HG03558 (cell line): ENCODE results near the gene RABEP2.
"Not testable (repeated sequence)": the region's sequence is repeated elsewhere in the genome, so short reads cannot be mapped to it uniquely, and the experiment has no call there.

Experiments
- ATAC-seq: cut with Tn5 transposase; IDR thresholded peaks from one replicate; pipeline ENCODE4 v1.9.1; 2021; ENCODE audit warnings: moderate number of reproducible peaks; ENCODE audit not compliant: unreplicated experiment; ENCODE audit errors: extremely low read depth

The RABEP2 gene

DNA sequence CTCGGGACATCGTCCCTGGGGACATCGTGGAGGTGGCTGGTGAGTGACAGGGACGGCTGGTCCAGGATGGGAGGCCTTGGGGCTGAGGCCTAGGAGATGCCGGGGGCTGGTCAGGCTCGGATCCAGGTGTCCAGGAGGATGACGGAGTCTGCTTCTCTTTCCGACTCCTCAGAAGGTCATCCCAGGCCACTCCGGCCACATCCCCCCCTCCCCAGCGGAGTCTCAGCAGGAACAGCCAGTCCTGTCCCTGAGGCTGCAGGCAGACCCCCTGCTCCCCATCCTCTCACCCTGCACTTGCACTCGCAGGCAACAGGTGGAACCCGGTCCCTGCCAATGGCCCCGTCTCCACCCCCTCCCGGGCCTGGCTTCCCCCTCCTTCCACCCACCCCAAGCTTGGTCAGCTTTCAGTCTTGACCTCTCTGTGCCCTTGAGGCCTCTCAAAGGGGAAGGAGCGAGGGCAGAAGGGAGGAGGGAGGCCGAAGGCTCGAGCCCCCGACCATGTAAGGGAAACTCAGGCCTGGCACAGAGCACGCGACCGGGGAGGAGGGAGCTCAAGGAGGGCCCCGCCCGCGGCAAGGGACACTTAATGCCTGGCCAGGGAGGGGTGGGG, 42.4 kb downstream of the RABEP2 start:
- ATAC-seq: no peak

DNA sequence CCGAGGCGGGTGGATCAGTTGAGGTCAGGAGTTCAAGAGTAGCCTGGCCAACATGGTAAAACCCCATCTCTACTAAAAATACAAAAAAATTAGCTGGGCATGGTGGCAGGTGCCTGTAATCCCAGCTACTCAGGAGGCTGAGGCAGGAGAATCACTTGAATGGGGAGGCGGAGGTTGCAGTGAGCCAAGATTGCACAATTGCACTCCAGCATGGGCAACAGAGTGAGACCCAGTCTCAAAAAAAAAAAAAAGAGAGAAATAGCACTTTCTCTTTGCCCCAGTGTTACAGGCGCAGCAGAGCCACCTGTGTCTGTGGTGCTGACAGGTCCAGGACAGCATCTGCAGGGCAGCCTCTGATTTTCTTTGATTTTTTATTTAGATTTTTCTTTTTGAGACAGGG, 43.5 kb downstream of the RABEP2 start:
- ATAC-seq: not testable (repeated sequence)

DNA sequence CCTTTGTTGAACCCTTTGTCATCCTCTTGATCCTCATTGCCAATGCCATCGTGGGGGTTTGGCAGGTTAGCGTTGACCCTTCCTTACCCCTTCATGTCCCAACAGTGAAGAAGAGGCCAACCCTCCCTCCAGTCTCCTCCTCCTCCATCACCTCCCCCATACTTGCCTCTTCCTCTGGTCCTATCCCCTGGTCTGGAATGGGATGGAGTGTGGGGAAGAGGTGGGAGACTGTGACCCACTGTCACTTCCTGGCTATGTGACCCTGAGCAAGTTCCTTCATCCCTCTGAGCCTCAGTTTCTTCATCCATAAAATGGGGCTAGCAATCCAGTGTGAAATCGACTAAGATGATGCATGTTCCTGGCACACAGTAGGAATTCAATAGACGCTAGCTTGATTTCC, 44.1 kb downstream of the RABEP2 start:
- no peak for ATAC-seq

DNA sequence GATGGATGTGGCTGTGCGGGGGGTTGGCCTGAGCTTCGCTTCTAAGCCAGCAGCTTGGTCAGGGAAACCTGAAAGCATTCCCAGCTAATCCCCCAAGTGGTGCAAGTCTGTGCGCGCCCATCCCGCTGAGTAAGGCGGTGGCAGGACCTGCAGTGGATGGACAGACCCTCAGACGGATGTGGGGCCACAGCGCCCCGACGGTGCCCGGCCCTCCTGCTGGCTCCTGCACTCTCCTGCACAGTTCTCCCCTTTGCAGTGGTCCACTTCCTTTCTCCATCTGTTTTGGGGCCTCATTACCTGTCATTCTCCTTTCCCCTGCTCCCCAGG, 44.5 kb downstream of the RABEP2 start:
- ATAC-seq: no peak

DNA sequence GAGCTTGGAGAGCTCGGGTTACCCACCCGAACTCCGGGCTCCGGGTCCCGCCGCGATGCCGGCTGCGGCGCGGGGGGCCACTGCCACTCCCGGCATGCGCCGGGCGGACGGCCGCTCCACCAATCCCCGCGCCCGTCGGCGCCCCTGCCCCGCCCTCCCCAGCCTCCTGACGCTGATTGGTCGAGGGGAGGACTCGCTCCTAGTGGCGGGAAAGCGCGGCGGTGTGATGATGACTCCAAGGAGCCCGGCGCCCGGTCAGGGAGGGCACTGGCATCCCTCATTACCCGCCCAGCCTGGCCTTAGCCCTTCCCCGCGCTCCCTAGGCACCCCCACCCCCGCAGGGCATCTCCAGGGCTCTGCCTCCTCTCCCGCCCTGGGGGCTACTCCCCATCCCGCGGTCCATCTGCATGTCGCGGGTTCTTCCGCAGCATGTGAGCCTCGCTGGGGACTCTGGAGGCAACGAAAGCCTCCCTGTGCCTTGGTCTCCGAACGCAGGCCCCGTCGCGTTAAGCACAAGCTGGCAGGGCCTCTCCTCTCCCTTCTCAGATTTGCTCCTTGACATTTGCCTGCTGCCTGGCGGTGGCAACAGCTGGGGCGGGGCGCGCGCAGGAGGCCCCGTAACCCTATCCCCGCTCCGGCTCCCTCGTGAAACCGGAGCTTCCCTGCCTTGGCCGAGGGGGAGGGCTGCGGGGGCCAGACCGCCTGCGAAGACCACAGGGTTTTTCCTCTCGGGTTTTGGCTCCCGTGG, 45.0 kb downstream of the RABEP2 start:
- ATAC-seq: no peak

DNA sequence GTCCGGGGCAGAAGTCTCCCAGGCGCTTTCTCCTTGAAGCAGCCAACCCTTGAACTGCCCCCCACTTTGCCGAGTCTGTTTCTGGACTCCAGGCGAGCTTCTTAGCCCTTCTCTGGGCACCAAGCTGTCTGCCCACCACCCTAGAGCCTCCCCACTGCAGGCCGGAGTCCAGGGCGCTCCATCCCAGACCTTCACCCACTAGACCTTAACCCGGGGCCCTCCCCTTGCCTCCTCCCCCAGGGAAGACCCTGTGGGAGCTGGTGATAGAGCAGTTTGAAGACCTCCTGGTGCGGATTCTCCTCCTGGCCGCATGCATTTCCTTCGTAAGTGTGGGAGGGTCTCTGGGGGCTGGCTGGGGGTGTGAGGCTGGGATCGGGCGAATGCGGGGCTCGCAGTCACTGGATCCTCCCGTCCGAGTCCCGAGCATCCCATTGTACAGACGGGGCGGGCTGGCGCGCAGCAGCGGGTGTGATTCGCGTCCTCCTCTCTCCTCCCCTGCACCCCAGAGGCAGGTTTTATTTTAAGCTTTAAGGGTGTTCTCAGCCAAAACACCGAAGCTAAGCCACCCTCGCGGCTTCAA, 45.7 kb downstream of the RABEP2 start:
- ATAC-seq: no peak

DNA sequence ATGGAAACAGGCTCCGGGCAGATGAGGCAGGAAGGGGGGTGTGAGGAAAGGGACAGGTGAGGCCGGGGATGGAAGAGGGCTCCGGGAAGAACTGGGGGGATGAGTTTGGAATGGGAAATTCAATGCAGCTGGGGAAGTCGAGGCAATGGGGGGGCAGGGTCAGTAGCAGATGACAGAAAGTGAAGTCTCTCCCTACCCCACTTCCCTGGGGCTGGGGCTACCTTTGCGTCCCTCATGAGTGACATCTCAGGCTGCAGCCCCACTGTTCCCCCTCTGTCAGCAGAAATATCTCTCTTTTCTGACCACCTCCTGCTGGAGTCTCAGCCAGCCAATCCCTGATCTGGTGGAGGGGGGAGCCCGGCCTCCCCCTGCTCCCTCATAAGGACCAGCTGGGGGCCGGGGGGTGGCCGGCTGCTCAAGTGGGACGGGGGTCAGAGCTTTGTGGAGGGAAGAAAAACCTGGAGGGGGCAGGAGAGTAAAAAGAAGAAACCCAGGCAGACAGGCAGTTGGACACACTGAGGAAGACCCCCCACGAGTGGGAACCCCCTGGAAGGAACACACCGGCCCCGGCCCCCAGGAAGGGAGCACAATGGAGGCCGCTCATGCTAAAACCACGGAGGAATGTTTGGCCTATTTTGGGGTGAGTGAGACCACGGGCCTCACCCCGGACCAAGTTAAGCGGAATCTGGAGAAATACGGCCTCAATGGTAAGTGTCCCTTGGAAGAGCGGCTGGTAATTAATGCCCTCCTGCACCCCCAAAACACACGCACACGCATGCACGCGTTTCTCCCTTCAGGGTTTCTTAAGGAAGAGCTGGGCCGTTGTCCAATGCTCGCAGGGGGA, 46.7 kb downstream of the RABEP2 start, which contains the start of gene ATP2A1:
ATP2A1 (plus strand) TSS at position 406 of the 844 bp plus-strand sequence; CDS start at position 590, 184 bp downstream.
- ATAC-seq: no peak

DNA sequence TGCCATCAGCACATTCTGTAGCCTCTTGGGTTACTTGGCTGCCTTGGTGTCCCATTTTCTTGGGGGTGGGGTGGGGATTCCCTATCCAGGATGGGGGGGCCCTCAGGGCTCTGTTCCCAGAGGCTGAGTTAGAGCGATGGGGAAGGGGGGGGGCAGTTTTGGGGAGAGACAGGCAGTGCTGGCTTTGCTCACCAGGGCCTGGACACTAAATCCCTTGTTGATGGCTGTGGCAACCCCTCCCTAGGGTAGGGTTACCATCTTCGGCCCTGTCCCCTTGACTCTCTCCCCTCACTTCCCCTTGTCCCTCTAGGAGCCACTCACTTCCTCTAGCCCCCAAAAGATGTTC, 47.4 kb downstream of the RABEP2 start:
- no peak for ATAC-seq

DNA sequence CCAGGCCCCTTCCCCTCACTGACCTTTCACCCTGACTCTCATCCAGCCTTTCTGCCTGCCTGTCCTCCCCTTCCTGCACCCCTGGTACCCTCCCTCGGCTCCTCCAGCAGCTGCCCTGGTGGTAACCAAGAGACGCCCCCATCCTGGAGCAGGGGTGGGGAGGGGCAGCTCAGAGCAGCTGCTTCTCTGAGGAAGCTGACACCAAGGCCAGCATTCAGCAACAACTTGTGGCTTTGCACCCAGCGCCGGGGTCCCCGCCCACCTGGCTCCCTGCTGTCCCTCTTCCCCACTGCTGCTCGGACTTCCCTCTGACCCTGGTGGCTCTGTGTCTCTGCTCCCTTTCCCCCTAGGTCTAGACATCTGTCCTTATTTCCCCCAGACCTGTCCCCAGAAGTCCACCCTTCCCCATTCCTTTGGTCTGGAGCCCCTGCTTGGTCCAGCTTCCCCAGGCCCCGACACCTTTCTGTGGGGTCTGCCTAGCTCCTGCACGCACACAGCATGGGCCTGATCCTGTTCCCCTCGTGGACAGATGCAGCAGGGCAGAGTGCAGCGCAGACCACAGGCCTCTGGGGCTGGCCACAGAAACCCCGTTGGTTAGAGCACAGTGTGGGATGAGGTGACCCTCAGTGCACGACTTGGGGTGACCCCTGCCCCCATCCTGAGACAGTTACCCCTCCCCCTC, 47.9 kb downstream of the RABEP2 start:
- ATAC-seq: no peak

DNA sequence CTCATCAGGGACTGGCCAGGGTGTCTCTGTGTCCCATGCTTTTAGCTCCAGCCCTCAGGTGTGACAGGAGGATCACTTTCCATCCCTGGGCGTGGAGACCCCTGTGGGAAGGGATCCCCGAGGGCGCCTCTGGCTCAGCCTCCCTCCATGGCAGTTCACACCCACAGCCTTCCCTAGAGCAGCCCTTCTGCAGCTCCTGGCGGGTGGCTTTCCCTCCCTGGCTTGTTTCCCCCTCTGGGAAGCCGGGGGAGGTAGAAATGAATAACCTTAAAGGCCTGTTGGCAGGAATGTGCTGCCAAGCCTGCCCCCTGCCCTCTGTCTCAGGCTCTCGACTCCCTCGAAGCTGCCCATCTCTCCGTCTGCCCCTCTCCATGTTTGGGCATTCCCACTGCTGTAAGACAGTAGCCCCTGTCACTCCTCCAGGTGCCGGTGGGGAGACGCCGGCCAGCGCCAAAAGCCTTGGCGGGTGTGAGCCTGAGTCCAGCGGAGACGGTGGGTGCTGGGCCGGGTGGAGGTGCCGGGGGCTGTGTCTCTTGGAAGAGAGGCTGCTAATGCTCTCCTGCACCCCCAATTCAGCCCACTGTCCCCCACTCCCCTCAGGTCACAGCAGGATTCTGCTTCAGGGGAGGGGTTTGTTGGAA, 48.9 kb downstream of the RABEP2 start:
- no peak for ATAC-seq

DNA sequence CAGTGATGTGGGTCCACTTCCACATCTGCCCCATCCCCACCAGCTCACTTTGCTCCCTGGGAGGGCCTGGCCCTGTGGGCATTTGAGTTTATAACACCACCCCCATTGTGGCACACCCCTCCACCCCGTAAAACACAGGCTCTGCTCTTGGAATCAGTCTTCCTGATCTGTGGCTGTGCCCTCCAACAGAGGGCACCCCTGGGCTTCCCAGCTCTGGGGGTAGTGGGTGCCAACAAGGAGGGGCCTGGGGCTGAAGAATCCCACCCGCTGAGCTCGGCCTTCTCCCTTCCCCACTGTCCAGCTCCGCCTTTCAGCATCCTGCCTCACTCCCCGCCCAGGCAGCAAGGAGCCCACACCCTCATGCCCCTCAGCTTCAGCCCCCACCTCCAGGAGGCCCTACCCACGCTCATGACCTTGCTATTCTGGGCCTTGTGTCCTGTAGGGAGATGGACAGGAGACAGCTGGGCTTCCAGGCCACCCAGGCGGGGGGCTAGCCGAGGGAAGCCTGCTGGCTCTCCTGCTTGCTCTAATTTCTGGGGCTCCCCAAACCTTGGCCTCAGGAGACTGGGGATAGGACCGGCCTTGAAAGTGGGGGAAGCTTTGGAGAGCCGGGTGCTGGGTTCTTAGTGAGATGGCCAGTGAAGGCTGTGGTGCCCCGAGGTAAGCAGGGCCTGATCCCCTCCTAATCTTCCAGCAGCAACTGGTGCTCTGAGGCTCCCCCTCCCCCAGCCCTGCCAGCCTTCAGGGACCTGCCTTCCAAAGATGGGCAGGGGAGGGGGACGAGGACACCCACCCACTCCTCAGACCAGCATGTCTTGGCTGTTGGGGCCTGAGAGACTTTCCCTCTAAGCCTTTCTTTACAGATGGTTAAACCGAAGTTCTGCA, 49.7 kb downstream of the RABEP2 start:
- no peak for ATAC-seq

DNA sequence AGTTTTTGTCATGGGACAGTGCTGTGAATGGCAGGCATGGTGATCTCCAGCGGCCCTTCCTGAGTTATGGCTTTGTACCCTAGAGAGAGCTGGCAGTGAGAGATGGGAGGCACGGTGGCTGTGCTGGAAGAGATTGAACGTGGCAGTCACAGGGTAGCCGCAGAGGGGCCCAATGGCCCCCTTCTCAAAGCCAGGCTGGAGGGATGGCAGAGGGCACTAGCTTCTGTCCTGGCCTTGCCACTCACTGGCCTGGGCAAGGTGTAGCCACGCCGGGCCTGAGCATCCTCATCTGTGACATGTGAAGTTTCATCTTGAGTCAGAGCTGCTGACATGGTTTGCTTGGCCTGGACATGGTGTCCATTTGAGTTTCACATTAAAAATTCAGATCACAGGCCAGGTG, 50.6 kb downstream of the RABEP2 start:
- ATAC-seq: no peak

DNA sequence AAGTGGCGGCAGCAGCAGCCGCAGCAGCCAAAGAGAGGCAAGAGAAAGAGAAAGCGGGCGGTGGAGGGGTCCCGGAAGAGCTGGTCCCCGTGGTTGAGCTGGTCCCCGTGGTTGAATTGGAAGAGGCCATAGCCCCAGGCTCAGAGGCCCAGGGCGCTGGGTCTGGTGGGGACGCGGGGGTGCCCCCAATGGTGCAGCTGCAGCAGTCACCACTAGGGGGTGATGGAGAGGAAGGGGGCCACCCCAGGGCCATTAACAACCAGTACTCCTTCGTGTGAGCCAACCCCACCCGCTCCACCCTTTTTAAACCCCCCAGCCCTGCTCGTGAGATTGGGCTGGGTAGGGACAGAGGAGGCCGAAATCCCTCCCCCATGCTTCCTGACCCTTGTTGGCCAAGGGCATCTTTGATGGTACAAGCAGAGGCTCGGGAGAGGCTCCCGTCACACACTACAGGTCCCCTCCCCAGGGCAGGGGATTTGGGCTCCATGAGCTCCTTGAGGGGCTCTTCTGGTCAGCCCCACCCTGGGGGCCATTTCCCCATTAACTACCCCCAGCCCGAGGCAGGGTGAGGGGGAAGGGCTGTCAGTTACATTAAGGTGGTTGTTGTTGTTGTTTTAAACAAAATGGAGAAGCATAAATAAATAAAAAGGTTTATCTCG, 51.4 kb downstream of the RABEP2 start:
- ATAC-seq: no peak

DNA sequence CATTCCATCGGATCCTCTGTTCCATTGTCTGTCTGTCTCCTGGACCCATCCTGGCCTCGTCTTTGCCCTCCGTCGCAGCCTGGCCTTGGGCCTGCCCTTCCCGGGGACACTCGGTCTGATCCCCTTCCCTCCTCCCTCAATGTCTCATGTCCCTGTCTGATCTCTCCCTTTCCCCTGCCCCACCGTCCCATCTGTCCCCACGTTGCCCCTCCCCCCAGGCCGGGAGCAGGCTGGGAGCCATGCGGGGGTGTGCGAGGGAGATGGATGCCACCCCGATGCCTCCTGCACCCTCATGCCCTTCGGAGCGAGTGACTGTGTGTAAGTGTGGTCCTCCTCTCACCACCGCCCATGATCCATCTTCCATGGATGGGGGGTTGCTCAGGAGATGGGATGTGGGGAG, 52.1 kb downstream of the RABEP2 start:
- no peak for ATAC-seq

DNA sequence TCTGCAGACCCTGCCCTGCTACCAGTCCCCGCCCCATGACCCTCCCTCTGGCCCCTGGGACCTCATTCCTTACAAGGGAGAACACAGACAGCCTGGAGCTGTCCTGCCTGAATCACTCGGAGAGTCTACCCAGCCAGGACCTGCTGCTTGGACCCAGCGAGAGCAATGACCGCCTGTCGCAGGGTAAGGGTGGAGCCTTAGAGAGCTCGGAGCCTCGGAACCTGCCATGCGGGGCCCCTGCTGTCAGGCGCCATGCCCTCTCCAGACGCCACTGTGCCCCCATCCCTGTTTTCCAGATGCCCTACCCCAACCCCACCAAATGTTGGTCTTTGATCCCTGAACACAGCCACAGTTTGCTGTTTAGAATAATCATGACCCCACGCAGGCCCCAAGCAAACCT, 55.8 kb downstream of the RABEP2 start:
- no peak for ATAC-seq

DNA sequence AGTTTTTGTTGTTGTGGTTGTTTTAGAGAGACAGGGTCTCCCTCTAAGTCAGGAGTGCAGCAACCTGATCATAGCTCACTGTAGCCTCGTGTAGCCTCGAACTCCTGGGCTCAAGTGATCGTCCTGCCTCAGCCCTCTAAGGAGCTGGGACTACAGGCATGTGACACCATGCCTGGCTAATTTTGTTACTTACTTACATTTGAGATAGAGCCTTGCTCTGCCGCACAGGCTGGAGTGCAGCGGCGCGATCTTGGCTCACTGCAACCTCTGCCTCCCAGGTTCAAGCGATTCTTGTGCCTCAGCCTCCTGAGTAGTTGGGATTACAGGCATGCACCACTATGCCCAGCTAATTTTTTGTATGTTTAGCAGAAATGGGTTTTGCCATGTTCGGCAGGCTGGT, 57.4 kb downstream of the RABEP2 start:
- not testable (repeated sequence) for ATAC-seq

DNA sequence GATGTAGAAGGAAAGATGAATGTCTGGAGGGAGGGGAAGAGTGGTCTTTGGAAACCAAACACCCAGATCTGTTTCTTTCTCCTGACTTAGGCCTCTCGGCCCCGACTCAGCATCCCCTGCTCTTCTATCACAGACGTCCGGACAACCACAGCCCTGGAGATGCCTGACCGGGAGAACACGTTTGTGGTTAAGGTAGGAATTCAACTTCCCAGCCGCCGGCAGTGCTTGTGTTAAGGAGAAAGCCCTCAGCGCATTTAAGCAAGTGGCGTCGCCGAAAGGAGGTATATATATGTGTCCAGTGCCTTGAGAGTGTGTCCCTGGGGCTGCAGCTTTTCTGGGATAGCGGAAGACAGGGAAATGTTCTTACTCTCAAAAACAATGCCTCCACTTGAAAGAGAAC, 57.8 kb downstream of the RABEP2 start:
- ATAC-seq: no peak

DNA sequence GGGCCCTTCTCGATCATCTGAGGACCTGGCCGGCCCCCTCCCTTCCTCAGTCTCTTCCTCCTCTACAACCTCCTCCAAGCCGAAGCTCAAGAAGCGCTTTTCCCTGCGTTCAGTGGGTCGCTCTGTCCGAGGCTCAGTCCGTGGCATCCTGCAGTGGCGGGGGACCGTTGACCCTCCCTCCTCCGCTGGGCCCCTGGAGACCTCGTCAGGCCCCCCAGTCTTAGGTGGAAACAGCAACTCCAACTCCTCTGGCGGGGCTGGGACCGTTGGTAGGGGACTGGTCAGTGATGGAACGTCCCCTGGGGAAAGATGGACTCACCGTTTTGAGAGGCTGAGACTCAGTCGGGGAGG, 58.6 kb downstream of the RABEP2 start:
- no peak for ATAC-seq
